NCI-H1694 (cell line): Measurements from ENCODE around the gene HMCN2.

Experiments used
- DNase-seq: peaks from one replicate; lab custom pipeline; 2025; lab: John Stamatoyannopoulos, UW

The HMCN2 gene

GRCh38 chr9:130292106-130292505, 26.5 kb downstream of the HMCN2 start:
- DNase-seq, result no peak

- no peak for DNase-seq
These were observed 29.1 kb downstream of the HMCN2 start for GRCh38 chr9:130294664-130295063.

- no peak for DNase-seq
These were observed 29.9 kb downstream of the HMCN2 start for GRCh38 chr9:130295431-130295830.

- no peak for DNase-seq
These were observed 30.6 kb downstream of the HMCN2 start for GRCh38 chr9:130295945-130296782.

- DNase-seq, result no peak
These were observed 31.2 kb downstream of the HMCN2 start for GRCh38 chr9:130296783-130297055.

- no peak for DNase-seq
These were observed 31.8 kb downstream of the HMCN2 start for GRCh38 chr9:130297371-130297770.

GRCh38 chr9:130298662-130299279, 33.2 kb downstream of the HMCN2 start:
- DNase-seq, result no peak

GRCh38 chr9:130299785-130300615, 34.4 kb downstream of the HMCN2 start:
- DNase-seq, result no peak

GRCh38 chr9:130300739-130301138, 35.2 kb downstream of the HMCN2 start:
- no peak for DNase-seq

- DNase-seq, result no peak
These were observed 36.1 kb downstream of the HMCN2 start for GRCh38 chr9:130301483-130302286.

GRCh38 chr9:130302785-130303612, 37.4 kb downstream of the HMCN2 start:
- DNase-seq, result no peak

GRCh38 chr9:130303613-130304055, 38.1 kb downstream of the HMCN2 start:
- DNase-seq, result no peak

GRCh38 chr9:130304116-130304515, 38.6 kb downstream of the HMCN2 start:
- DNase-seq, result no peak

- DNase-seq, result no peak
These were observed 39.1 kb downstream of the HMCN2 start for GRCh38 chr9:130304643-130305042.

- no peak for DNase-seq
These were observed 39.8 kb downstream of the HMCN2 start for GRCh38 chr9:130305381-130305780.

GRCh38 chr9:130306823-130307666, 41.5 kb downstream of the HMCN2 start:
- DNase-seq, result no peak

- no peak for DNase-seq
These were observed 42.0 kb downstream of the HMCN2 start for GRCh38 chr9:130307667-130307943.

- DNase-seq, result no peak
These were observed 42.6 kb downstream of the HMCN2 start for GRCh38 chr9:130308081-130308571.

- no peak for DNase-seq
These were observed 44.3 kb downstream of the HMCN2 start for GRCh38 chr9:130309689-130310455.
